PC-3 (cell line): ENCODE measurements around the gene LBR. TPM values are rescaled to one million over a fixed set of nuclear protein-coding genes. Genes with fewer than 3 reads are reported as not detected.

ENCODE experiments used
- ATAC-seq: fragments of 200-7000 bp; cut with Tn5 transposase; 2 replicates; pipeline ENCODE4 v1.9.1; 2020; ENCODE audit warnings: mild to moderate bottlenecking, moderate library complexity
- BruUV-seq: library from RNA; stranded (reverse); fragments of 400-500 nt; replicated peaks from 2 replicates; lab custom pipeline; 2021; lab: Mats Ljungman, UMichigan
- CTCF ChIA-PET: fragments of 300-600 bp; sonication (Branson Sonifier 250); formaldehyde crosslinking; loops from one replicate; lab custom pipeline; 2022; ENCODE audit warnings: antibody characterized with exemption; lab: Charles Lee
- POLR2A ChIA-PET: fragments of 300-600 bp; sonication (Branson Sonifier 250); formaldehyde crosslinking; loops from one replicate; lab custom pipeline; 2022; ENCODE audit warnings: antibody characterized with exemption; ENCODE audit not compliant: unreplicated experiment; lab: Charles Lee
- DNase-seq: peaks from one replicate; pipeline ENCODE4 v3.0.0-alpha.2; 2015
- H2AFZ ChIP-seq: fragments of 300-600 bp; sonication (generic); 2 replicates; pipeline ENCODE4 v1.6.0; 2016; ENCODE audit warnings: antibody characterized with exemption, low read length
- H3F3A ChIP-seq: fragments of 300-600 bp; sonication (generic); one replicate; pipeline ENCODE4 v1.6.0; 2017; ENCODE audit warnings: antibody characterized with exemption, low read length, control low read depth, mild to moderate bottlenecking; ENCODE audit not compliant: unreplicated experiment
- H3K27ac ChIP-seq: fragments of 300-600 bp; sonication (generic); 2 replicates; pipeline ENCODE4 v1.5.1; 2016; ENCODE audit warnings: mild to moderate bottlenecking, low read length
- H3K27me3 ChIP-seq: fragments of 300-600 bp; sonication (generic); 2 replicates; pipeline ENCODE4 v1.6.1; 2016; ENCODE audit warnings: low read length, mixed read lengths
- H3K36me3 ChIP-seq: fragments of 300-600 bp; sonication (generic); 2 replicates; pipeline ENCODE4 v1.6.1; 2016; ENCODE audit warnings: low read depth, mixed run types, low read length, mixed read lengths
- H3K4me1 ChIP-seq: fragments of 300-600 bp; sonication (generic); 2 replicates; pipeline ENCODE4 v1.5.1; 2016; ENCODE audit warnings: low read length; ENCODE audit not compliant: insufficient read depth
- H3K4me2 ChIP-seq: fragments of 300-600 bp; sonication (generic); 2 replicates; pipeline ENCODE4 v1.6.0; 2016; ENCODE audit warnings: low read length
- H3K4me3 ChIP-seq: fragments of 300-600 bp; sonication (generic); 2 replicates; pipeline ENCODE4 v1.5.1; 2016; ENCODE audit warnings: mild to moderate bottlenecking, low read length, mixed read lengths
- H3K79me2 ChIP-seq: fragments of 300-600 bp; sonication (generic); 2 replicates; pipeline ENCODE4 v1.6.1; 2017; ENCODE audit warnings: low read length, mixed read lengths
- H3K9ac ChIP-seq: fragments of 300-600 bp; sonication (generic); 2 replicates; pipeline ENCODE4 v1.6.0; 2016; ENCODE audit warnings: mild to moderate bottlenecking, low read length
- H3K9me2 ChIP-seq: fragments of 300-600 bp; sonication (generic); replicated peaks from 2 replicates; pipeline ENCODE4 v1.6.1; 2016; ENCODE audit warnings: mixed run types, low read length, mixed read lengths
- H3K9me3 ChIP-seq: fragments of 300-600 bp; sonication (generic); 2 replicates; pipeline ENCODE4 v1.6.1; 2016; ENCODE audit warnings: low read length, mixed read lengths
- H4K20me1 ChIP-seq: fragments of 300-600 bp; sonication (generic); 2 replicates; pipeline ENCODE4 v1.6.1; 2016; ENCODE audit warnings: low read length, mixed read lengths
- CTCF ChIP-seq: fragments of 300-600 bp; sonication (generic); conservative IDR thresholded peaks from 2 replicates; pipeline ENCODE4 v1.5.1; 2017; ENCODE audit warnings: antibody characterized with exemption, low read depth, mild to moderate bottlenecking, low read length
- EZH2 ChIP-seq: fragments of 300-600 bp; sonication (generic); IDR thresholded peaks from one replicate; pipeline ENCODE4 v1.6.1; 2017; ENCODE audit warnings: antibody characterized with exemption, mild to moderate bottlenecking, low read length; ENCODE audit not compliant: unreplicated experiment
- EZH2phosphoT487 ChIP-seq: fragments of 300-600 bp; sonication (generic); IDR thresholded peaks from 2 replicates; pipeline ENCODE4 v1.6.1; 2018; ENCODE audit warnings: mild to moderate bottlenecking, antibody characterized with exemption, low read length, borderline replicate concordance
- intact Hi-C: fragments of 100-400 bp; cut with micrococcal nuclease; formaldehyde crosslinking; loops from 2 replicates; pipeline ENCODE4 v1.9.0; 2023
- total RNA-seq: library from RNA; depleted of rRNA; stranded (reverse); fragments of >200 nt; gene quantifications from 2 replicates; pipeline ENCODE4 v1.2.3, GENCODE V29; 2014

Gene LBR
- total RNA-seq, 1 experiment from 2014 or later, result 35.1 TPM

- ATAC-seq (no peak), DNase-seq (no peak)
- Histone ChIP-seq H3K9me3 (no peaks in the 10 kb centered on the region), H3K9me2 (no peaks in the 10 kb centered on the region), H4K20me1 (no peaks in the 10 kb centered on the region), H3K27ac (no peak overlapping the region), H3K4me3 (no peak overlapping the region), H3K4me1 (no peaks in the 10 kb centered on the region), H3K36me3 (no peaks in the 10 kb centered on the region), H3F3A (no peaks in the 10 kb centered on the region), H3K27me3 (no peaks in the 10 kb centered on the region), H3K79me2 (no peaks in the 10 kb centered on the region), H2AFZ (no peak overlapping the region), H3K4me2 (no peak overlapping the region), H3K9ac (no peak overlapping the region)
- no peak for TF ChIP-seq EZH2phosphoT487
- TF ChIP-seq EZH2, result no peak
- TF ChIP-seq CTCF, result no peak
- intact Hi-C loops, result no loop called here
- CTCF ChIA-PET, result no interaction called here
- no TSS peak for BruUV-seq
- POLR2A ChIA-PET, result no interaction called here
These were observed 8.1 kb upstream of the LBR start for GRCh38 chr1:225435957-225436392.

- H3K4me2 ChIP-seq, result no peak overlapping the region
- ChIA-PET CTCF (no interaction called here), POLR2A (no interaction called here)
- H2AFZ ChIP-seq, result no peak overlapping the region
- H3K4me3 ChIP-seq, result no peak overlapping the region
- no peak for ATAC-seq
- H3K9me2 ChIP-seq, result no peaks in the 10 kb centered on the region
- H3K9ac ChIP-seq, result no peak overlapping the region
- H3K27ac ChIP-seq, result no peak overlapping the region
- intact Hi-C loops, result no loop called here
- H3F3A ChIP-seq, result no peaks in the 10 kb centered on the region
- H3K4me1 ChIP-seq, result no peaks in the 10 kb centered on the region
- no peaks in the 10 kb centered on the region for H3K27me3 ChIP-seq
- no peaks in the 10 kb centered on the region for H4K20me1 ChIP-seq
- DNase-seq, result no peak
- no peaks in the 10 kb centered on the region for H3K36me3 ChIP-seq
- no TSS peak for BruUV-seq
- no peaks in the 10 kb centered on the region for H3K79me2 ChIP-seq
- H3K9me3 ChIP-seq, result no peaks in the 10 kb centered on the region
- TF ChIP-seq EZH2phosphoT487, result no peak
These were observed 7.6 kb upstream of the LBR start for GRCh38 chr1:225435487-225435886.

GRCh38 chr1:225435076-225435475 is 7.2 kb upstream of the LBR start:
- intact Hi-C loops, result no loop called here
- no peaks in the 10 kb centered on the region for H3F3A ChIP-seq
- DNase-seq (no peak), ATAC-seq (no peak)
- H3K27me3 ChIP-seq, result no peaks in the 10 kb centered on the region
- no peak overlapping the region for H3K27ac ChIP-seq
- no peaks in the 10 kb centered on the region for H4K20me1 ChIP-seq
- no peaks in the 10 kb centered on the region for H3K4me1 ChIP-seq
- H3K9ac ChIP-seq, result no peak overlapping the region
- H3K4me3 ChIP-seq, result no peak overlapping the region
- H3K36me3 ChIP-seq, result no peaks in the 10 kb centered on the region
- no peaks in the 10 kb centered on the region for H3K9me2 ChIP-seq
- TF ChIP-seq EZH2phosphoT487 (no peak), CTCF (no peak), EZH2 (no peak)
- BruUV-seq, result no TSS peak
- H2AFZ ChIP-seq, result no peak overlapping the region
- CTCF ChIA-PET, result no interaction called here
- H3K9me3 ChIP-seq, result no peaks in the 10 kb centered on the region
- H3K79me2 ChIP-seq, result no peaks in the 10 kb centered on the region
- no peak overlapping the region for H3K4me2 ChIP-seq
- POLR2A ChIA-PET, result no interaction called here
